ENCODE results near the gene ZEB1.

Gene ZEB1

GRCh38 chr10:31318854-31319601 is at the start of gene ZEB1:
Gene ZEB1 (plus strand): TSS chr10:31319216. CDS start chr10:31319235, 19 bp downstream.
- CTCF ChIA-PET = interaction anchor here (1.7 kb wide), 1 partner anchor 10 kb away, joined by 3 read pairs; no protein-coding TSS in a partner anchor
- POLR2A ChIA-PET = no interaction called here

GRCh38 chr10:31270954-31271353 is 48.1 kb upstream of the ZEB1 start:
- no peak overlapping the region for H3K4me3 ChIP-seq (ENCODE audit: low read depth, low read length)
- POLR2A ChIA-PET = no interaction called here
- CTCF ChIA-PET = no interaction called here
- no peak for DNase-seq (ENCODE audit: low read depth, low spot score)
- TF ChIP-seq, protein P1, sequence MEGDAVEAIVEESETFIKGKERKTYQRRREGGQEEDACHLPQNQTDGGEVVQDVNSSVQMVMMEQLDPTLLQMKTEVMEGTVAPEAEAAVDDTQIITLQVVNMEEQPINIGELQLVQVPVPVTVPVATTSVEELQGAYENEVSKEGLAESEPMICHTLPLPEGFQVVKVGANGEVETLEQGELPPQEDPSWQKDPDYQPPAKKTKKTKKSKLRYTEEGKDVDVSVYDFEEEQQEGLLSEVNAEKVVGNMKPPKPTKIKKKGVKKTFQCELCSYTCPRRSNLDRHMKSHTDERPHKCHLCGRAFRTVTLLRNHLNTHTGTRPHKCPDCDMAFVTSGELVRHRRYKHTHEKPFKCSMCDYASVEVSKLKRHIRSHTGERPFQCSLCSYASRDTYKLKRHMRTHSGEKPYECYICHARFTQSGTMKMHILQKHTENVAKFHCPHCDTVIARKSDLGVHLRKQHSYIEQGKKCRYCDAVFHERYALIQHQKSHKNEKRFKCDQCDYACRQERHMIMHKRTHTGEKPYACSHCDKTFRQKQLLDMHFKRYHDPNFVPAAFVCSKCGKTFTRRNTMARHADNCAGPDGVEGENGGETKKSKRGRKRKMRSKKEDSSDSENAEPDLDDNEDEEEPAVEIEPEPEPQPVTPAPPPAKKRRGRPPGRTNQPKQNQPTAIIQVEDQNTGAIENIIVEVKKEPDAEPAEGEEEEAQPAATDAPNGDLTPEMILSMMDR (IDR thresholded peaks at IDR 0.05; ENCODE audit: insufficient read depth, low read length, missing control alignments) = no peak

More at GRCh38 chr10:31318854-31319601, at the start of gene ZEB1:
- TF ChIP-seq, protein P1 (IDR thresholded peaks at IDR 0.05; ENCODE audit: insufficient read depth, low read length, missing control alignments) = peak; percentile 53
- peak; percentile 56 for DNase-seq (ENCODE audit: low read depth, low spot score)
- peak within 1 kb of the TSS; percentile 83 for H3K4me3 ChIP-seq (ENCODE audit: low read depth, low read length)

DNA sequence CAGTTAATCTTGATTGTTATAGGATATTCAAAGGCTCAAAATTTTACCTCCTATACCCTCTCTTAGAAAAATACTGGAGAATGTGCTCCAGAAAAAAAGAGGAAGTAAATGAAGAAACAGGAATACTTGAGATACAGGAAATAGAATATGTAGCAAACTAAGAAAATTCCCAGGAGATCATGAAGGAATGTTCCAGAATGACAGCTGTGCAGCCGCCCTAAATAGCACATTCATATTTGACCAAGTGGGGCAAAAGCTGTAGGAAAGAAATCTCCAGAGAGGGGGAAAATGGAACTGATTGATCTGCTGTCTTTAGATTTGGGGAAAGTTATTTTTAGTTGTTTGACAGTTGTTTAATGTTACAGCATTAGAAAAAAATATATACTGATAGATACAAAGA is 46.2 kb upstream of the ZEB1 start:
- TF ChIP-seq, protein P1 (IDR thresholded peaks at IDR 0.05; ENCODE audit: insufficient read depth, low read length, missing control alignments) = no peak
- DNase-seq (ENCODE audit: low read depth, low spot score) = no peak
- POLR2A ChIA-PET = no interaction called here
- H3K4me3 ChIP-seq (ENCODE audit: low read depth, low read length) = no peak overlapping the region
- CTCF ChIA-PET = no interaction called here

DNA sequence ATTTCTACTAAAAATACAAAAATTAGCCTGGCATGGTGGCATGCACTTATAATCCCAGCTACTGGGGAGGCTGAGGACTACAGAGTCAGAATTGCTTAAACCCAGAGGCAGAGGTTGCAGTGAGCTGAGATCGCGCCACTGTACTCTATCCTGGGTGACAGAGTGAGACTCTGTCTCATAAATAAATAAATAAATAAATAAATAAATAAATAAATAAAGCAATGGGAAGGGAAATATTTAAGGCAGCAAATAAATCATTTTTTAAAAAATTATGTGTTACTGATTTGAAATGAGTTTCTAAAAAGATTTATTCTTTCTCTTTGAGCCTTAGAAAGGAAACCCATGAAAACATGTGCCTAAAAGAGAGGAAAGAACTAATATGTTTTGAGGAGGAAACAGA is 45.2 kb upstream of the ZEB1 start:
- no peak overlapping the region for H3K4me3 ChIP-seq (ENCODE audit: low read depth, low read length)
- POLR2A ChIA-PET = no interaction called here
- CTCF ChIA-PET = no interaction called here
- TF ChIP-seq, protein P1 (IDR thresholded peaks at IDR 0.05; ENCODE audit: insufficient read depth, low read length, missing control alignments) = no peak
- DNase-seq (ENCODE audit: low read depth, low spot score) = no peak

GRCh38 chr10:31274310-31274709 is 44.7 kb upstream of the ZEB1 start:
- ChIA-PET POLR2A (no interaction called here), CTCF (interaction anchor here (1.0 kb wide), 1 partner anchor 9 kb away, joined by 3 read pairs; no protein-coding TSS in a partner anchor)
- TF ChIP-seq, protein P1 (IDR thresholded peaks at IDR 0.05; ENCODE audit: insufficient read depth, low read length, missing control alignments) = no peak
- no peak overlapping the region for H3K4me3 ChIP-seq (ENCODE audit: low read depth, low read length)
- no peak for DNase-seq (ENCODE audit: low read depth, low spot score)

GRCh38 chr10:31278279-31278941 is 40.6 kb upstream of the ZEB1 start:
- TF ChIP-seq, protein P1 (IDR thresholded peaks at IDR 0.05; ENCODE audit: insufficient read depth, low read length, missing control alignments) = no peak
- CTCF ChIA-PET = interaction anchor here (2.0 kb wide), 1 partner anchor 12 kb away, joined by 5 read pairs; no protein-coding TSS in a partner anchor
- POLR2A ChIA-PET = no interaction called here
- DNase-seq (ENCODE audit: low read depth, low spot score) = no peak
- H3K4me3 ChIP-seq (ENCODE audit: low read depth, low read length) = no peak overlapping the region
